GM18505 (cell line): ENCODE data around the gene IPPK.

ENCODE experiments used
- ATAC-seq: cut with Tn5 transposase; IDR thresholded peaks from one replicate; pipeline ENCODE4 v1.9.1; 2021; ENCODE audit not compliant: unreplicated experiment
- POLR2A ChIP-seq: IDR thresholded peaks from 4 replicates; pipeline ENCODE4 v1.6.1; 2011; ENCODE audit warnings: borderline replicate concordance; ENCODE audit not compliant: insufficient read depth, insufficient read length; ENCODE audit errors: extremely low read depth

Gene IPPK

DNA sequence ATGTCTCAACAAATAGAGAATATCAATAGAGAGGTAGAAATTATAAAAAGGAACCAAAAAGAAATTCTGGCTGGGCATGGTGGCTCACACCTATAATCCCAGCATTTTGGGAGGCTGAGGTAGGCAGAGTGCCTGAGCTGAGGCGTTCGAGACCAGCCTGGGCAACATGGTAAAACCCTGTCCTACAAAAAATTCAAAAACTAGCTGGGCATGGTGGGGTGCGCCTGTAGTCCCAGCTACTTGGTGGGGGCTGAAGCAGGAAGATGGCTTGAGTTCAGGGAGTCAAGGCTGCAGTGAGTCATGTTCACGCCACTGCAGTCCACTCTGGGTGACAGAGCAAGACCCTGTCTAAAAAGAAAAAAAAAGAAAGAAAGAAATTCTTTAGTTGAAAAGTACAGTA, 24.9 kb downstream of the IPPK start:
- TF ChIP-seq POLR2A = no peak
- no peak for ATAC-seq

DNA sequence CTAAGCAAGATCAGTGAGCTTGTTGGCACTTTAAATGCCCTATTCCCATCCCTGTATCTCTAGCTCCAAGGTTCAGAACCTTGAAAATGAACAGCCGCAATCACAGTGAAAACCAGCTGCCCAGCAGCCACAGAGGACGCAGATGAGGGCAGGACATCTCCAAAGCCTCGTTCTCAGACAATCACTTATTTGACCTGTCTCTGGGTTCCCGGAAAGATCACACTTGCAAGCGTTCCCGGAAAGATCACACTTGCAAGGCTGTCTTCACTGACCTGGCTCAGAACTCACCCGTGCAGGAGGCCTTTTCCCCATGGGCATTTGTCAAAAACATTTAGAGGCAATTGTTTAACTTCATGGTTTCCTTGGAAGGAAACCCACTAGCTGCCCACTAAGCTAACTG, 25.7 kb downstream of the IPPK start:
- no peak for ATAC-seq
- TF ChIP-seq POLR2A = no peak

- ATAC-seq = no peak
- TF ChIP-seq POLR2A = no peak
These were observed 27.4 kb downstream of the IPPK start for GRCh38 chr9:92642564-92642963.

DNA sequence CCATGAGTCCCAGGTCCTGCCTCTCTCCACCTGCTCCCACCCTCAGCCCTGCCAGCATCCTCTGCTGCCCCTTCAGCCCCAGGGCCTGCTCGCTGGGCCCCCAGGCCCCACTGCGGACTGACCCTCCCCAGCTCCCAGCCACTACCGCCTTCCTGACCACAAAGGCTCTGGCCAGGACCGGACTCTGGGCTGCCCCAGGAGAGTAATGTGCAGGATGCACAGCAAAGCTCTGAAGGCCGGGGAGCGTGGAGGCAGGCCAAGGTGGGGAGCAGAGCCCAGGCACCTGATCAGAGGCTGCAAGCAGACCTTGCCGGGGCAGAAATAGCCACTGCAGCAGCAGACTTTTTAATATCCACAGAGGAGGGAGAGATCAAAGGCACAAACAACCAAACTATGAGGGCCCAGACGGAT, 27.9 kb downstream of the IPPK start:
- no peak for ATAC-seq
- no peak for TF ChIP-seq POLR2A

DNA sequence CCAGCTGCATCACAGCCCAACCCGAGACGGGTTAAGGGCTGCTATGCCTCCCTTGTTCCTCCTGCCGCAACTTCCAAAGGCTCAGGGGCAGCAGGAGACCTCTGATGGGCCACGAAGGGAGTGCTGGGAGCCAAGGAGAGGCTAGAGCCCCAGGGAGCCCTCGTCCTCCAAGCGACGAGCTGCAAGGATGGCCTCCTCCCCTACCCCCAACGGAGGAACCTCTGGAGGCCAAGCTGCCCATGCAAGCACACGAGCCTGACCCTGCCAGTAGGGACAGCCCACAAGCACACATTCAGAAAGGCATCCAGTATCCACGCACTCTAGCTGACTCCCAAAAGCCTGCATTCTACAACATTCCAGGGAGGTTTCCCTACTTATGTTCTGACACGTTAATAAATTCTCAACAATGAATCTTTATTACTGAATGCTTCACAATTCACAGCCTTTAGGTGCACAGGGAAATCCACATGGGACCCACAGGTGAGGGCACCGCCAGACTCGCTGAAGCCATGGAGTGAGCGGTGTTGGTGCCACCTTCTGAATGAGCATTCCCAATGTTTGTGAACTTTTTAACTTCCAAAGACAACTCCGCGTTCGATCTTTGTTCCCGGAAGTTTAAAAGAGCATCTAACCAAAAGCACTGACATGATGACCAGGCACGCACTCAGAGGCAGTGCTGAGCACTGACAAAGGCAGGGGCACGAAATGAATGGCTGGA, 28.7 kb downstream of the IPPK start:
- TF ChIP-seq POLR2A = no peak
- no peak for ATAC-seq

DNA sequence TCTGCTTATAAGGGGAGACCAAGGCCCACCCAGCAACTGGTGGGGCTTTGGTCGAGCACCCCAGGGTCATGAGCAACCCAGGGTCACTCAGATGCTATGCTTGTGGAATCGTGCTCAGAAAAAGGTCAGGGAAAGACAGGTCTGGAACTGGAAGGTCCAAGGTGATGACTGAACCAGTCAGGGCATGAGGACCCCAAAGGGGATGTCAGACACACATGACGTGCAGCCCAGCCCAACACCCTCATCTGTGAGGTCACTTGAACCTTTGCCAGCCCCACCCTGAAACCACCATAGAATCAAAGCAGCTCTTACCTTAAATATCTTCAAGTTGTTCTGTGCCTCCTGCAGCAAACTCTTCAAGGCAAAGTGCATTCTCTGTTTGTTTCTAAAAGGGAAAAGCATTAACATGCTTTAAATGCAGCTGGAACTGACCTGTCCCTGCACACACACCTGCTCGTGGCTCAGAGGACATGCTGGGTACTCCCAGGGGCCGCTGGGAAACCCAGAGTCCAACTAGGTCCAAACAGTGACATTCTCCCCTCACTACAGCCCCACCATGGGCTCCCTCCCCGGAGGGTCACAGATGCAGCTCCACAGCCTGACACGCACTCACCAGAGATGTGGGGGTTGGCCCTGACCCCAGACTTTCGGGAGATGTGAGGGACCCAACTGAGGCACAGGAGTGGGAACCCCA, 29.4 kb downstream of the IPPK start:
- no peak for ATAC-seq

GRCh38 chr9:92639791-92640271, 30.1 kb downstream of the IPPK start:
- ATAC-seq = no peak
- no peak for TF ChIP-seq POLR2A

More for the DNA sequence above, 29.4 kb downstream of the IPPK start:
- TF ChIP-seq POLR2A = no peak

DNA sequence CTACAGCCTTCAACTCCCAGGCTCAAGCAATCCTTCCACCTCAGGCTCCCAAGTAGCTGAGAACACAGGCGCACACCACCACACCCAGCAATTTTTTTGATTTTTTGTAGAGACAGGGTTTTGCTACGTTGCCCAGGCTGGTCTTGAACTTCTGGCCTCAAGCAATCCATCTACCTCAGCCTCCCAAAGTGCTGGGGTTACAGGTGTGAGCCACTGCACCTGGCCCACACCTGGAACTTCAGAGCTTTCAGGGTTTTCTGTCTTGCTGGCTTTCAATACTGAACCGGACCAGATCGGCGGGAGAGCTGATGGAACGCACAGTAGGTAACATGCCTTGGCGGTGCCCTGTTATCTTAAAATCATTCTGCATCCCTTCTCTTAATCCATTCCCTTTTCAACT, 30.8 kb downstream of the IPPK start:
- no peak for ATAC-seq
- TF ChIP-seq POLR2A = no peak

DNA sequence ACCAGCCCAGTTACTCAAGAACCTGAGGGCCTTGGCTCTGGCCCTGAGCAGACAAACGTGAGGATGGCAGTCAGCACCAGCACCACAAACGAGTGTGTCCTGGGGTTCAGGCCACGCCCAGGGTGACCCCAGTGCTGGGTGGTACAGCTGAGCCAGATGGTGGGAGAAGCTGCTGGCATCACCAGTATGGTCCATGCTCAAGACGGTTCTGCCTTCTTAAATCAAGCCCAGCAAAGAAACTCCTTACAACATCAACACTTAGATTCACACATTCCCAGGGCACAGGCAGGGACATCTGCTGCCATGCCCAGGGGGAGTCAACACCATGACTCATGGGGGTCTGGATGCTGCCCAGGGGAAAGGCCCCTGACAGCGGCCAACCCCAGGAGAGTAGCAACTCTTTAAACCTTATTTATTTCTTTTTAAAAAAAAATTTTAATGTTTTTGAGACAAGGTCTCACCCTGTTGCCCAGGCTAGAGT, 31.3 kb downstream of the IPPK start:
- ATAC-seq = no peak

DNA sequence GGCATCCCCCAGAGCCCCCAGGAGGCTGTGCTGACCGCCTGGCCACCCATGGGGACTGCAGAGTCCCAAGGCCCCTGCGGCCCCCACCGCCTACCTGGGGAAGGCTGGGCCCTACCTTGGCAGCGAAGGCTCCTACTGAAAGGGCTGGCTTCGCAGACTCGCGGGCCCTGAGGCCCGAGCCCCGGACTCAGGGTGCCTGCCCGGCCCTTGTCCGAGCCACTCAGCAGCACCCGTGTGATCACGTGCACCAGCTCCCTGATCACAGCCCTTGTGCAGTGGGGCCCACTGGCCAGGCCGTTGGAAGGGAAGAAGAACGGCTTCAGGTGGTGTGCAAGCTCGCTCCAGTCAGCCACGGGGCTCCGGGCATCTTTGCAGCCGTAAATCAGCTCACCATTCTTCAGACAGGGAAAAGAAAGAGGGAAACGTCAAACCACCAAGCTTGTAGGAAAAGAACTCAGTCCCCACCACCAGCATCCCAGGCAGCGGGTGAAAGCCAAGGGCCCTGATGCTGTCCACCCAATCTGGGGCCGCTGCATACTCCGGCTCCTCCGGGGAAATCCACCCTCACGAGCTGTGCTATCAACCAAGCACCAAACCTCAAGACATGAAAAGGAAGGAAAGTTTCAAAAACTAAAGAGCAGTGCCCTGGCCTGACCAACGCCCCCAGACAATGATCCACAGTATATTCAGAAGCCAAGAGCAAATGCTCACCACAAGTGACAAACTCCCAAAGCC, 31.9 kb downstream of the IPPK start:
- TF ChIP-seq POLR2A = no peak
- ATAC-seq = no peak

More for the DNA sequence above, 31.3 kb downstream of the IPPK start:
- TF ChIP-seq POLR2A = no peak

GRCh38 chr9:92637326-92637725, 32.6 kb downstream of the IPPK start:
- no peak for TF ChIP-seq POLR2A
- no peak for ATAC-seq

DNA sequence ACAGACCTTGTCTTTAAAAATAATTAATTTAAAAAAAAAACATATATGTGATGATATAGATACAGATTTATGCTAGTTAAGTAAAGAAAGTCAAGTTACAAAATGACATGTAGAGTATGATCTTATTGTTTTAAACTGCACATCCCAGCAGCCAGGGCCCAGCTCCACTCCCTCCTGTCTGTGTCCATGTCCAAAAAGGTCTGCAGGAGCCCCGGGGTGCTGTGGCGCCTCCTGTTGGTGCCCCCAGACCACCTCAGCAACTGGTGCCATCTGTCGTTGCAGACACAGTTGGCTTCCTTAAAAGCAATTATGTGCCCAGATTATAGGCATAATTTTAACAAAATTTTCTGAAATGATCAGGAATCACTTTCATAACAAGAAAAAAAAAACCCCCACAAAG, 33.3 kb downstream of the IPPK start:
- no peak for ATAC-seq
- no peak for TF ChIP-seq POLR2A

DNA sequence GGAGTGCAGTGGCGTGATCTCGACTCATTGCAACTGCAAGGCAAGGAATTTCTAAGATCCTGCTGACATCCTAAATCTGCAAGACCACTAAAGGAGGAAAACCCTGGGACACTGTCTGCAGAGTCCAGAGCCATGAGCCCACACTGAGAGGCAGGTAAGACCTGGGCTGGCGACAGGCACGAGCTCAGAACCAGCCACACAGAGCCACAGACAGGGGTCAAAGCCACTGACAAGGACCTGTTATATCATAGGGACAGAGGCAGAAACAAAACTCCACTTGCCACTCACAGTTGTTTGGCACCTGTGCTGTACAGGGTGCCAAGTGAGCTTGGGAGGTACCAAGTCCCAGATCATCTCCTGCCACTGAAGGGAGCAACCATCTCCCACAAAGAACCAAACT, 34.2 kb downstream of the IPPK start:
- no peak for TF ChIP-seq POLR2A
- ATAC-seq = no peak
